Measurements from ENCODE around the gene ZSWIM1.

ZSWIM1 gene

DNA sequence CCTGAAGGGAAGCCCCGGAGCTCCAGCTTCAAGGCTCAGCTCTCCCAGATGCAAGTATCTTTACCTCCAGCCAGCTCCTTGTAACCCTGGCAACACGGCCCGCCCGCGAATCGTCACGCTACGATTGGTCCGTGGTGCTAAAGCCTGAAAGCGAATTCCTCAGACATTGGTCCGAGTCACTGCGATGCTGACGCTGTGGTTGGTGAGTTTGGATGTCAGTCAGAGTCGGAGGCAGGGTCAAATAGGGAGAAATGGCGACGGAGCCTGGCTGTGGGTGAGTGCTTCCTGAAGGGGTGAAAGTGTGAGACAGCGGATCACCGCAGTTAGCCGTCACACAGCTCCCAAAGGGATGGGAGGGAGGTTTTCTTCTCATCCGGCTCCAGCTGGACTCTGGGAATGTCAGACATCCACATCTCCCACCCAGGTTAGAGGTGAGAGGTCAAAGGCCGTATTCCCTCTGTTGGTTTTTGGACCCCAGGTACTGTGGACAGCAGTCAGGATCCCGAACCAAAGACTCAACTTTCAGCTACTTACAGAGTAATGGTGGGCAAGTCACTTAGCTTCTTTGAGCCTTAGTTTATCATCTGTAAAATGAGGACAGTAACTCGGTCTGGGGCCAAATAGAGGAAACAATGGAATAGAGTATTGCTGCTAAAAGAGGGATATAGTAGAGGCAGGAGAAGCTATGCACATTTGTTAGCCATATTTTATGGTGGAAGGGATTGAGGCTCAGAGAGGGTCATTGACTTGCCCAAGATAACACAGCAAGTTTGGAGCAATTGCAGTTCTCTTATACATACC, at the start of gene ZSWIM1:
ZSWIM1 (plus strand) TSS at position 240 of the 801 bp plus-strand sequence. CDS start 1,366 bp downstream, outside the sequence.
- DNase-seq: peak; percentile 98

DNA sequence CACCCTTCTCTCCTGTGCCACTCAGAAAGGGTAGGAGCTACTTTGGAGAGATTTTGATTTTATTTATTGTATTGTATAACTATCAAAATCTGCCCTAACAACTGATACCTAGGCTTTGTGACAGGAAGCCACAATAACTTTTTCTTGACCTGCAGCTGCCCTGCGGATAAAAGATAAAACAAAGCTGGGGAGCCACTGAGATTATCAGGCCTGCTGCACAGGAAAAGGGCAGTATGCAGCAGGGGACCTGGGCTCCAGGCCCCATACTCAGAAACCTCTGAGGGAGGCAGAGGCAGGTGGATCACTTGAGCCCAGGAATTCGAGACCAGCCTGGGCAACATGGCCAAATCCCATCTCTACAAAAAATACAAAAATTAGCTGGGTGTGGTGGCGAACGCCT, 48.4 kb upstream of the ZSWIM1 start:
- DNase-seq: no peak

DNA sequence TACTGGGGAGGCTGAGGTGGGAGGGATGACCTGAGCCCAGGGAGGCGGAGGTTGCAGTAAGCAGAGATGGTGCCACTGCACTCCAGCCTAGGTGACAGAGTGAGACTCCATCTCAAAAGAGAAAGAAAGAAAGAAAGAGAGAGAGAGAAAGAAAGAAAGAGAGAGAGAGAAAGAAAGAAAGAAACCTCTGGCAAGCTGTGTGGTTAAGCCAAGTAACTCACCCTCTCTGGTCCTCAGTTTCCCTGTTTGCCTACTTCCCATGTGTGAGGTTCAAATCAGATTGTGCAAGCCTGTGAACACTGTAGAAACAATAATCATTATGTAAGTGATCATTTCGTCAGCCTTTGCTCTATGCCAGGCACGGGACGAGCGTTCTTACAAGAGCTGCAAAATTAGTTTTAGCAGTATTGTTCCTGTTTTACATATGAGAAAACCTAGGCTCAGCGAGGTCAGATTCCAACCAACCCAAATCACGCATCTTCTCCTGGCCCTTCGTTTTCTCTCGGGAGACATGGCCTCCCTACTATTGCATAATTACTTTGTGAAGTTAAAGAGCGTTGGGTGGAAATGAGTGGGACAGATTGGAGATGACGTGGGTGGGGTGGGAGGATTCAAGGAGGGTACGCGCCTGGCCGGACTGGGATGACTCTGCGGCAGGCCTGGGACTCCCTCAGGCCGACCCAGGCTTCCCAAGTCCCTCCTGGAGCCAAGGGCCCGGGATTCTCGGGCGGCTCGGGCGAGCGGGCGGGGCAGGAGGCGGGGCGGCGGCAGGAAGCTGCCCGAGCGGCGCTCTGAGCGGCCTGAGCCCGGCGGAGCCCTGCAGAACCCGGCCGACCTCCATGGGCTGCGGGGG, 47.8 kb upstream of the ZSWIM1 start, which contains the start of gene SNX21:
SNX21 (plus strand) TSS at position 770 of the 853 bp plus-strand sequence. CDS start 121 bp downstream, outside the sequence.
- peak; percentile 32 for DNase-seq

DNA sequence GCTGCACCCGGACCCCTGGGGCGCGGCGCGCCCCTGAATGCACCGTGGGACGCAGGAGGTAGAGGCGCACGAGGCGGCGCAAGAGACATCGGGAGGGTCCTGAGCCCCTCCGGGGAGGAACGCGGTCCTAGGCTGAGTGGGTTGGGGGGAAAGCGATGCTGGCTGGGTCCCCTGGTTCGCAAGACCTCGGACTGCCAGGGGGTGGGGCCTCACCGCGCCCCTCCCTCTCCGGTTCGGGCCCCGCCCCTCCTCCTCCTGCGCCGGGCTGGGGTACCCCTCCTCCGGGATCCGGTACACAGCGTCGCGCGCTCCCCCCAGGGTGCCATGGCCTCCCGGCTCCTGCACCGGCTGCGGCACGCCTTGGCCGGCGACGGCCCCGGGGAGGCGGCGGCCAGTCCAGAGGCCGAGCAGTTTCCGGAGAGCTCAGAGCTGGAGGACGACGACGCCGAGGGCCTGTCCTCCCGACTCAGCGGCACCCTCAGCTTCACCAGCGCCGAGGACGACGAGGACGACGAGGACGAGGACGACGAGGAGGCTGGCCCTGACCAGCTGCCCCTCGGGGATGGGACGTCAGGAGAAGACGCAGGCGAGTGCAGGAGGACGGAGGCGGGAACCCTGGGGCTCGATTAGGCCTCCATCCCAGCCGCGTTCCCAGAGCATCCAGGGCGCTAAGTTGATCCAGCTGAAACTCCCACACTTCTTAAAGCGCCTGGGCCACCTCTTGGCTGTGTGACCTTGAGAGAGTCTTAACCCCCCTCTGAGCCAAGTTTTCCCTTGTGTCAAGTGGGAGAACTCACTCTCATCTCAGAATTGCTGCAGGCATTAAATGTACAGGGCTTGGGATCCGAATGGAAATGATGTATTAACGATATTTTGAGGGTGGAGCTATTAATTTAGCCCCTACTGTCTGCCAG, 46.9 kb upstream of the ZSWIM1 start:
- no peak for DNase-seq

DNA sequence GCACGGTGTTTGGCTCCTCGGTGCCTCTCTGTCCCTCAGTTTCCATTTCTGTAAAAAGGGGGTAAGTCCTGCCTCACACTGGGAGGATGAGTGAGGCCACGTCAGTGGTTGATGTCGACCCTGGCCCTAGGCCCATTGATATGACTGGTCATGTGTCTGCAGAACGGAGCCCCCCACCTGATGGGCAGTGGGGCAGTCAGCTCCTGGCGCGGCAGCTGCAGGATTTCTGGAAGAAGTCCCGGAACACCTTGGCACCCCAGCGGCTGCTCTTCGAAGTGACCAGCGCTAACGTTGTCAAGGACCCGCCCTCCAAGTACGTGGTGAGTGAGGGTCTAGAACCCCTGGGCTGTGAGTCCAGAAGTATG, 46.2 kb upstream of the ZSWIM1 start:
- no peak for DNase-seq

DNA sequence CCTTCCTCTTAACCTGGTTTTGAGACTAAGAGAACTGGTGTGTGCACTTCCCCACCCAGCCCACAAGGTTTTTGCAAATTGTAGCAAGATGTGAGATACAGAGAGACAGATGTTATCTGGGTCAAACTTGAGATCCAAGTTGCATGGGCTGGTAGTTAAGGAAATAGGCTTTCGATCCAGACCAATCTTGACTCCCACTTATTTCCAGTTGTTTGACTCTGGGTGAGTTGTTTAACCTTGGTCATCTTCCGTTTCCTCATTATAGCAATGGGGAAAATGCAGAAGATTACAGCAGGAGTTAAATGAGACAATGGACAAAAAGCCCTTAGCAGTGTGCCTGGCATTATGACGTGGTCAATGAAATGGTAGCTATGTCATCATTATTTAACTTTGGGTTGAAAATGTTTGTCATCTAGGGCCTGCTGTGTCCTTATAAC, 45.7 kb upstream of the ZSWIM1 start:
- DNase-seq: no peak

DNA sequence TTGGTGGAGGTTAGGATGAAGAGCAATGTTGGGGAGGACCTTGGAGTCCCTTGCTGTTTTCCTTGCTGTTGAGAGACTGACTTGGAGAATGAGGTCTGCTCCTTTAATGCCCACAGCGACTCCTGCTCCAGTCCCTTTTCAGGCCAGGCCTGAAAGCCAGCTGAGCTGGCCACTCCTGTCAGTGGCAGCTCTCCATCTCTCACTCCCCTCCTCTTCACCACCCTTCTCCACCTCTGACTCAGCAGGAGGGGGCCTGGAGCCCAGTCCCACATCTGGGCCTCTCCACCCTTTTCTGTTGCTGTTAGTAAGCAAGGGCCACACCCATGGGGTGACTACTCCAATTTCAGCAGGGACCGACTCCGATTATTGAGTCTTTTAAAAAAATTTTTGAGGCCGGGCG, 45.2 kb upstream of the ZSWIM1 start:
- DNase-seq: no peak

DNA sequence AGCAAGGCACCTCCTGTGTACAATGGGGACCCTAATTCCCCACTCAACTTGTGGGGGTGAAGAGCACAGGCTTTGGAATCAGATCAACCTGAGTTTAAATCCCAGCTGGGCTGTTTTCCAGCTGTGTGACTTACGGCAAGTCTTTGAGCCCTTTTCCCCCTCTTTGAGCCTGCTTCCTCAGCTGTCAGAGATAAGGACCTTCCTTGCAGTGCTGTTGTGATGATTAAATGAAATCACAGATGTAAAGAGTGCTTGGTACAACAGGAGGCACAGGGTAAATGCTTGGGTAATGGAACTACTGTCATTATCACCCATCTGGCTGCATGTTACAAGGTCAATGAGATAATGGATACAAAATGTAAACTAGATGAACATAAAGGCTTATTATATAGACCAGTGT, 44.2 kb upstream of the ZSWIM1 start:
- DNase-seq: no peak

DNA sequence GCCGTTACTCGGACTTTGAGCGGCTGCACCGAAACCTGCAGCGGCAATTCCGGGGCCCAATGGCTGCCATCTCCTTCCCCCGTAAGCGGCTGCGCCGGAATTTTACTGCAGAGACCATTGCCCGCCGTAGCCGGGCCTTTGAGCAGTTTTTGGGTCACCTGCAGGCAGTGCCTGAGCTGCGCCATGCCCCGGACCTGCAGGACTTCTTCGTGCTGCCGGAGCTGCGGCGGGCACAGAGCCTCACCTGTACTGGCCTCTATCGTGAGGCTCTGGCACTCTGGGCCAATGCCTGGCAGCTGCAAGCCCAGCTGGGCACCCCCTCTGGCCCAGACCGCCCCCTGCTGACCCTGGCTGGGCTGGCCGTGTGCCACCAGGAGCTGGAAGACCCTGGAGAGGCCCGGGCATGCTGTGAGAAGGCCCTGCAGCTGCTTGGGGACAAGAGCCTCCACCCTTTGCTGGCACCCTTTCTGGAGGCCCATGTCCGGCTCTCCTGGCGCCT, 40.3 kb upstream of the ZSWIM1 start:
- DNase-seq: no peak

DNA sequence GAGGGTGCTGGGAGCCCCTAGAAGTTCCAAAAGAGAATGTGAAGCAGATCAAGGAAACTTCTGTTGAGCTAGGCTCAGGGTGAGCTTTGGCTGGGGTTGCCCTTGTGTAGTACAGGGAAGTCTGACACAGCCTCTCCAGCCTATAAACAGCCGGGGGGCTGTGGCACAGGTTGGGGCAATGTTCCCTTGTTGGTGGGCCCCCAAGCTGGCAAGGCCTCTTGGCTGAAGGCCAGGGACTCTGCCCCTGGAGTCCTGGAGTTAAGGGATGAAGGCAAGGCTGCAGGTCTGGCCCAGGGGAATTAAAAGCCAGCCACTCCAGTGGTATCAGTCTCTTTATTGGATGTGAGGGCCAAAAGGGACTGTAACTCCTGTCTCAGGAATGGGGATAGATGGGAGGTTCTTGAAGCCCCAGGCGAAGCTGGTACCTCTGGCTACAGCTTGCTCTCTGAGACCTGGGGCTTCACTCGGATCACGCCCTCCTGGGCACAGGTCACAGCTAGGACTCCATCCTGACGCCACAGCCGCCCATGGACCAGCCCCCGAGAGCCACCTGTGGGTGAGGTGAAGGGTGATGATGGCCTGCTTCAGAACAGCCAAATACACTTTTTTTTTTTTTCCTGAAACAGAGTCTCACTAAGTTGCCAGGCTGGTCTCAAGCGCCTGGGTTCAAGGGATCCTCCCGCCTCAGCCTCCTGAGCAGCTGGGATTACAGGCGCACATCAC, 39.5 kb upstream of the ZSWIM1 start:
- DNase-seq: no peak

DNA sequence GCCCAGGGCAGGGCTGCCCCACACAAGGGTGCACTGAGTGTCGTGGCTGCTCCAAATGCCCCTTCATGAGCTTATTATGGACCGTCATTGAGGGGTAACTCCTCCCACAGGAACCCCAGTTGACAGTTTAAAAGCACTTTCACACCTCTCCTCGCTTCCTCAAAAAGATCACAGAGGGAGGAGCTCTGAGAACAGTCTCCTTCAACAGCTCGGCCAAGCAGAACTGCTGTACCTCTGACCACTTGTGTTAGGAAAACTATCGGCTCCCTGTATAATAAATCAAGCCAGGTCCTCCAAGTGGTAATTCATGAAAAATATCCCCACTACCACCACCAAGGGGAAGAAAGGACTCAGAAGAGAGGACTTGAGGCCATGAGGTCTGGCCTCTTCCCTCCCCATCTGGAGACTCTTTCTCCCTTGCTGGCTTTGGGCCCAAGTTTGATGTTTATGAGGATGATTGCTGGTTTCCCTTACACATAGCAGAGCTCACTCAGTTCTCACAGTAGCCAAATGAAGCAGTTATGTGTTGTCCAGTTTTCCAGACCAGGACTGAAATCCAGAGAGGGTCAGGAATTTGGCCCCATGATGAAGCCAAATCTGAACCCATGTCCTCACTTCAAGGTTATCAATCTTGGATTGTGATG, 38.7 kb upstream of the ZSWIM1 start:
- DNase-seq: no peak

DNA sequence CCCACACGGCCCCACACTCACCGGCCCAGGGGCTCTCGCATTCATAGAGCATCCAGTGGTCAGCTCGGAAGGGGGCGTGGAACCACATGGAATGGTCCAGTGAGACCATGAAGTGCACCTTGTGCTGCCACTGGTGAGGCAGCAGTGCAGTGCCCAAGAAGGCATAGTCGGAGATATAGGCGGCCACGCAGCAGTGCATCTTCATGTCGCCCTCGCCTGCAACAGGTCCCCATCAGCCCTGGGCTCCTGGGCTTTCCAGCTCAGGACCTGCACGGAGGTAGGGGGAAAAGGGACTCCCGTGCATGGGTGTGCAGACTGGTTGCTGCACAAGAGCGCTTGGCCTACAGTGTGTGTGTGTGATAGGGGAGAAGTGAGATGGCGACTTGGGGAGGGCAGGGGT, 37.5 kb upstream of the ZSWIM1 start:
- no peak for DNase-seq

DNA sequence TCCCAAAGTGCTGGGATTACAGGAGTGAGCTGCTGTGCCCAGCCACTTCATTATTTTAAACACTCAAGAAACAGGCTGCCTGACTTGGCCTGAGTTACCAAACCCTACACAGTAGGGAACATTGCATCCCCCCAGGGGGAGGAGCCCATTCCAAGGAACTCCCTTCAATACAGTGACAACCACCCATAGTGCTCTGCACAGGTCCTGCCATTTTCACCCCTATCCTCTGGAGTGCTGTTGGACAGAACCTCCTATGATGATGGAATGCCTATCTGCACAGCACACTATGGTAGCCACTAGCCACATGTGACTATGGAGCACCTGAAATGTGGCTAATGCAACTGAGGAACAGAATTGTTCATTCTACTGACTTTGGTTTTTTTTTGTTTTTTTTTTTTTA, 35.6 kb upstream of the ZSWIM1 start:
- no peak for DNase-seq

DNA sequence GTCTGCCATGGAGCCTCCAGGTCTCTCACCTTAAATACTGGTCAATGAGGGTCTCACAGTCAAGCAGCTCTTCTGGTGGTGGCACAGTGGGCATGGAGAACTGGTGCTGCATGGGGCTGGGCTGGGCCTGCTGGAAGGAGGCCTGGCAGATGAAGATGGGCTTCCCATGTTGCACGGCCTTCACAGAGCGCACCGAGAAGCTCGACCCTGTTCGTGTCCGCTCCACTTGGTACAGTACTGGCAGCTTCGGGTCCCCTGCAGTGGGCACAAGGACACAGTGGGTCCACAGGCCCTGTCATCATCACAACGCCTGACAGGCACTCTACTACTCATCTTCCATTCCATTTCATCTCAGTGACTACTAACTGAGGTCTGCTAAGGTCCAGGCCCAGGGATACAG, 32.6 kb upstream of the ZSWIM1 start:
- DNase-seq: no peak

DNA sequence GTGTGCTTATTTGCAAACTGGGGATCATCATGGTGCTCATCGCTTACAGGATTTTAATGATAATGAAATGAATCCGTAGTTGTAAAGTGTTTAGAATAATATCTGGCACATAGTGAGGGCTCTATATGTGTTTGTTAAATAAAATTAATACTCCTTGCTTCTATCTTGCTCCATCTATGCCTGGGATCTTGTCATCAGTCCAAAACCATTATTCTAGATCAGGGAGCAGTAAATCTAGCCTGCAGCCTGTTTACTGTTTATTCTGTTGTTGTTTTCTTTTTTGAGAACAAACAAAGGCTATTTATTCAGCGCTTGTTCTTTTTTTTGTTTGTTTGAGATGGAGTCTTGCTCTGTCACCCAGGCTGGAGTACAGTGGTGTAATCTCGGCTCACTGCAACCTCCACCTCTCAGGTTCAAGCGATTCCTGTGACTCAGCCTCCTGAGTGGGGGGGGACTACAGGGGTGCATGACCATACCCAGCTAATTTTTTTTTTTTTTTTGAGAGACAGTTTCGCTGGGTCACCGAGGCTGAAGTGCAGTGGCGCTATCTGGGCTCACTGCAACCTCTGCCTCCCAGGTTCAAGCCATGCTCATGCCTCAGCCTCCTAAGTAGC, 32.0 kb upstream of the ZSWIM1 start:
- no peak for DNase-seq

DNA sequence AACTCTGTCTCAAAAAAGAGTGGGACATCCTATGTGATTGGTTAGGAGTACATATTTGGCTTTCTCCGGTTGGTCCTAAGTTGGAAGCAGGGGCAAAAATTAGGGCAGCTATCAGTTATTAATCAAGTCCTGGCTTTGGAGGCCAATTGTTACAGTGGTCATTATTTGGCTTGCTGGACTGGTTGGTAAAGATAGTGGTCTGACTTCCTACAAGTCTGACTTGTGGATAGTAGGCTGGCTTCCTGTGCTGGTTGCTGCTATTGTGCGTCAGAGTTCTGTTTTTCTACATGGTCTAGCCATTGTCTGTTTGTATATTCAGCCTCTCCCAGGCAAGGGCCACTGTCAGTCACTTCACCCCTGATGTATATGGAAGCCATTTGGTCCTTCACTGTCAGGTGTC, 30.8 kb upstream of the ZSWIM1 start:
- no peak for DNase-seq

DNA sequence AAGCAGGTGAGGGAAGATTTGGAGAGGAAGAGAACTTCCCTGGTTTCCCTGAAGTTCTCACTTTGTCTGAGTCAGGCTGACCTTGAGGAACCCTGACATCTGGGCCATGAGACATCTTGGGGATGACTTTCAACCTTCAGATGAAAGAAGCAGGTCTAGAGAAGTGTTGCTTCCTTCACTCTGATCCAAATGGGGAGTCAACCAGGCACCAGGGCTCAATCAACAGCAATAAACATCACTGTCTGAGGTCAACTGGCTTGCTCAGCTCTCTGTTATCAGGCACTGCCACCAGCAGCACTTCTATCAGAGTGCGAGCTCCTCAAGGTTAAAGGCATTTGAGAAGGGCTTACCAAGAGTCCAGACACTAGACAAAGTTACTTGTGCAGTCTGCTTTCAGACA, 30.1 kb upstream of the ZSWIM1 start:
- DNase-seq: no peak

DNA sequence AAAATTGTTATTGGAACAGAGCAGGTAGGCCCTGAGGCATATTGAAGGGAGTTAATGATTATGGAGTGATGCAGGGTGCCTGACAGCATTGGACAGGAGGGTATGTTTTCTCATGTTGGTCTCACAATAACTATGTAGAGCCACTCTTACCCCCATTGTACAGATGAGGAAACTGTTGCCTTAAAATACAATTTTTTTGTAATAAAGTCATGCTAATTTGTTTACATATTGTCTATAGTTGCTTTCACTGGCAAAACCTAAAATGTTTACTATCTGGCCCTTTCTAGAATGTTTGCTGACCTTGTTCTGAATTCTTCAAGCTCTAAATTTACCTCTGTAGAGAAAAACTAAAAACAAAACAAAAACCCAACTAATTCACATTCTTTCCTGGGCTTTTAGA, 29.5 kb upstream of the ZSWIM1 start:
- DNase-seq: no peak

DNA sequence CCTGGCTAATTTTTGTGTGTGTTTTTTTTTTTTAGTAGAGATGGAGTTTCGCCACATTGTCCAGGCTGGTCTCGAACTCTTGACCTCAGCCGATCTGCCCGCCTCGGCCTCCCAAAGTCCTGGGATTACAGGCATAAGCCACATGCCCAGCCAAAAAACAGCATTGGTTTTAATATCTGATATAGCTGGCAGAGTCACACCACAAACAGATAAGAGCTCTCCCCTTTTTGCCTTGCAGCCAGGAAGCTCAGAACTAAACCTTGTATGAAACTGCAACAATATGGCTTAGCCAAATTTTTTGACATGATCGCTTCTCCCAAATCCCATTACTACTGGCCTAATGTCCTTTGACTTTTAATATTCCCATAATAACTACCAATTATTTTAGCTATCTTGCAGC, 28.7 kb upstream of the ZSWIM1 start:
- no peak for DNase-seq

DNA sequence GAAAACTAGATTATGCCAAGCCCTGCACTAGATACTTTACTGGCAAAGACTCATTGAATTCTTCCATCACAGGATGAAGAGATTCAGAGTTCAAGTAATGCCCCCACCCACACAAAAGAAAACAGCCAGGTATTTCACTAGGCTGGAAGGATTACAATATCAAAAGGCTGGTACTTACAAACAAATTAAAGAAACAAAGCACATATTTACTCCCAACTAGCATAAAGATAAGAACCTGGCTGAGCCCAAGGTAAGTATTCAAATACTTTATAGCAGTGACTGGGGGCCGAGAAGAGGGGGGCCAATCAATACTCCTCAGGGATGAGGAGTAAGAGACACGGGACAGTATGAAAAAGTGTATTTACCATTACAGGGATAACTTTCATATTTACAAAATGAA, 27.5 kb upstream of the ZSWIM1 start:
- no peak for DNase-seq
